Activated naive CD4-positive, alpha-beta T cell treated with Interleukin-2 at 50 U/mL for 16 hours (primary cell): ENCODE results near the gene TTPAL.
"Not testable (repeated sequence)": the region's sequence is repeated elsewhere in the genome, so short reads cannot be mapped to it uniquely, and the experiment has no call there.

ENCODE experiments used
- DNase-seq: peaks from one replicate; pipeline ENCODE4 v3.0.0-alpha.2; 2020

TTPAL gene

DNA sequence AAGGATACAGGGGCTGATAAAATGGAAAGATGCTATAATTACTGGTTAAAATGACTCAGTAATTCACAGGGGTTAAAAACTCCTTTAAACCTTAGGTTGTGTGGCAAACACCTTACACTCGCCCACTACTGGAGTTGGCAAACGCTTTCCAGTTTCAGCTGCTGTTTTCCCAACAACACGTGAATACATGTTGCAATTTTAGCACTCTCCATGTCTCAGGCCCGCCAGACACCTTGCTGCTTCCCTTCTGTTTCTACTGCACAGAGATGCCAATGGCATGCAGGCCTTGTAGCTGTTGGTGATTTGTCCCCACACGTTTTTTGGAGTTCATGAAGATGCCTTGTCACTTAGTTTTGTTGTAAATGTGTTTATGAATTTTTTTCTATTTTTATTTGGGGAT, 5.3 kb upstream of the TTPAL start:
- no peak for DNase-seq

DNA sequence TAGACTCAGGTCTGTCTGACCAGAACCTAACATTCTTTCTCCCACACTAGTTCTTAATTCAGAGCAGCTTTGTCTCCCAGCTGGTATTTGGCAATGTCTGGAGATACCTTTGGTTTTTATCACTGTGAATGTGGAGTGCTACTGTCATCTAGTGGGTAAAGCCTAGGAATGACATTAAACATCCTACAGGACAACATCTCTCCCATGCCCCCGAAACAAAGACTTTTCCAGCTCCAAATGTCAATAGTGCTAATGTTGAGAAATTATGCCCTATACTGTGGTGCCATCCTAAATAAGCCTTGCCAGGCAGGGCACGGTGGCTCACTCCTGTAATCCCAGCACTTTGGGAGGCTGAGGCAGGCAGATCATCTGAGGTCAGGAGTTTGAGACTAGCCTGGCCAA, 4.2 kb upstream of the TTPAL start:
- no peak for DNase-seq

DNA sequence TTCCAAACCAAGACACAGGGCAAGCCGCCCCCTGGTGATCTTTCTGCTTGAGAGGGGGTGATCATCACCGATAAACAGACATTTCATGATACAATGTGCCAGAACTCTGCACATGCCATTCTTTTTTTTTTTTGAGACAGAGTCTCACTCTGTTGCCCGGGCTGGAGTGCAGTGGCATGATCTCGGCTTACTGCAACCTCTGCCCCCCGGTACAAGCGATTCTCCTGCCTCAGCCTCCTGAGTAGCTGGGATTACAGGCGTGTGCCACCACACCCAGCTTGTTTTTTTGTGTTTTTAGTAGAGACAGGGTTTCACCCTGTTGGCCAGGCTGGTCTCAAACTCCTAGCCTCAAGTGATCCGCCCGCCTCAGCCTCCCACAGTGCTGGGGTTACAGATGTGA, 3.4 kb upstream of the TTPAL start:
- not testable (repeated sequence) for DNase-seq

DNA sequence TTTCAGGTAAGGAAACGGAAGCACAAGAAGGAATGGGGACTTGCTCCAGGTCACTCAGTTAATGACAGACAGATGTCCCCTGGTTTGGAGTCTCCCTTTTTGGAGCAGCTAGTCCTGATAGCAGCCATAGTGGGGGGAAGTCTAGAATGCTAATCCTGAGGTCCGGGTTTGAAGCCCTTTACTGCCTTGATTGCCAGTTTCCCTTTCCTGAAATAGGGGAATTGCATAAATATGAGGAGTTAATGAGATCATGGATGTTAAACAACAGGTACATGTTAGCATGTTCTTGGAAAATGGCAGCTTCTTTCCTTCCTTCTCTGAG, 341 bp upstream of the TTPAL start:
- DNase-seq, result no peak

DNA sequence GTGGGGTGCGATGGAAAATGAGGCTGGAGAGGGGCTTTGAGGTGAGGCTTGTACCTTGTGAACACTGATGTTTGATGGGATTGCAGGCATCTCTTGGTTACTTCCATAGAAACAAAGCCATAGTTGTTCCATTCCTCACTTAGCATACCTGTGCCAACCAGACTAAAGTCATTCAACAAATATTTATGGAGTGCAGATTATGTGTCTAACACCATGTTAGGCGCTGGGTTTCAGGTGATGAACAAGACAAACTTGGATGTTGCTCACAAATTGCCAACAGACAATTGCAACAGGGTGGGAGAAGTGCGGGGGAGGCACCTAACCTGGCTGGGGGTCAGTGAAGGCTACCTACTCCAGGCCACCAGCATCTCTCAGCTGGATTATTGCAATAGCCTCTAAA, 1.5 kb downstream of the TTPAL start:
- no peak for DNase-seq

DNA sequence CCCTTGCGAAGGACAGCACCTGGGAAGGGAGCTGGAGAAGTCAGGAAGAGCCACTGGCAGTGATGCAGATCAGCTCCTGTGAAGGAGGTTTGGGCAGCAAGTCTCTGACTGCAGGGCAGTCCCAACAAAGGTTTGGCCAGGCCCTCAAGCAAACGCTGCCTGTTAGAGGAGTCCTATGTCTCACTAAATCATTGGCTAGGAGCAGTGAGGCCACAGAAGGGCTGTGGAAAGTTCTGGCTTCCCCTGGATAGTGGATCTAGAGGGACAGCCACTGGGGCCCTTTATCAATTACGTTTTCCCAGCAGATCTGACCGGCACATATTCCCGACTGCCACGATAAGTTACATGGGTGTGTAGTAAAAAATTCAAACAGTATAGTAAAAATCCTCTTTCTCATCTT, 2.5 kb downstream of the TTPAL start:
- no peak for DNase-seq

DNA sequence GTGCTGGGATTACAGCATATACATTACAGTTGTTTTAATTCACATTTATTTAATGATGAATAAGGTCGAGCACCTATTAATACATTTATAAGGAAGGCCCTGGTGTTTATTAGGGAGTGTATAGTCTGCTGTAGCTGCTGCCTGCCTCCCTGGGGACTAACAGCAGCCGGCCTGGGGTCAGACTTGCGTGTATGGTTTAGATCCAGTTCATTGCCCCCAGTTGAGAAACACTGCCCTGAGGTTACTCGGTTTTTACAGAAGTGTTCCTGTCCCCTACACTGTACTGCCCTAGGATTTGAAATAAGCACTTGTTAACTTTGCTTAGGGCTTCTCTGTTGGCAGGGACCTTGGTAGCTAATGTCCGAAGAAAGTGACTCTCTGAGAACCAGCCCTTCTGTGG, 4.0 kb downstream of the TTPAL start:
- DNase-seq, result no peak

DNA sequence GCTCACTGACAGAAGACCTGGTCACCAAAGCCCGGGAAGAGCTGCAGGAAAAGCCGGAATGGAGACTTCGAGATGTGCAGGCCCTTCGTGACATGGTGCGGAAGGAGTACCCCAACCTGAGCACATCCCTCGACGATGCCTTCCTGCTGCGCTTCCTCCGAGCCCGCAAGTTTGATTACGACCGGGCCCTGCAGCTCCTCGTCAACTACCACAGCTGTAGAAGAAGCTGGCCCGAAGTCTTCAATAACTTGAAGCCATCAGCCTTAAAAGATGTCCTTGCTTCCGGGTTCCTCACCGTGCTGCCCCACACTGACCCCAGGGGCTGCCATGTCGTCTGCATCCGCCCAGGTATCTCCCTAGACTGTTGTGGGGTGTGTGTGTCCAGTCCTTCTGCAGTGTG, 4.4 kb downstream of the TTPAL start:
- no peak for DNase-seq

DNA sequence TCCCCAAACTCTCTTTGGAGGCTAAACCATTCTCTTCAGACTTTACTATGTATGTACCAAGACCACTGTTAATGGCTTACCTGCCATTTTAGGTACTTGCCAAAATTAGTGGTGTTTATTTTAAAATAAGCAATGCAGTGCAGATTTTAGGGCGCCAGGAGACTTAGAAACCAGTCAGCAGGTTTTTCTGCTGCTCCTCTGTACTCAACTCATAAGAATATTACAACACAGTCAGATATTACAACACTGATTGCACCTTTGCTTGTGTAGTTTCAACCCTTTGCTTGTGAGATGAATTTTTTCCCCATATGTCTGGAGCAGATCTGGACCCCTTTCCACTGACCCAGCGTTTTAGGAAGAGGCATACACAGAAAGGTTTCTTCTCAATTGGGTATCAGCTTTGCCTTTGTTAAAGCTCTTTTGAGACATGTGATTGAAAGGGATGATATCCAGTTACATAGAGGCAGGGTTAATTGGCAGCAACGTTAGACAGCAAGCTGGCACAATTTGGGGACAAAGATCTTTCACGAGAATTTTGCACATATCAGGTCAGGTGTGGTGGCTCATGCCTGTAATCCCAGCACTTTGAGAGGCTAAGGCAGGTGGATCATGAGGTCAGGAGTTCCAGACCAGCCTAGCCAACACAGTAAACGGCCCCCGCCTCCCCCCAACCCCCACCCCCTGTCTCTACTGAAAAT, 6.2 kb downstream of the TTPAL start:
- no peak for DNase-seq

DNA sequence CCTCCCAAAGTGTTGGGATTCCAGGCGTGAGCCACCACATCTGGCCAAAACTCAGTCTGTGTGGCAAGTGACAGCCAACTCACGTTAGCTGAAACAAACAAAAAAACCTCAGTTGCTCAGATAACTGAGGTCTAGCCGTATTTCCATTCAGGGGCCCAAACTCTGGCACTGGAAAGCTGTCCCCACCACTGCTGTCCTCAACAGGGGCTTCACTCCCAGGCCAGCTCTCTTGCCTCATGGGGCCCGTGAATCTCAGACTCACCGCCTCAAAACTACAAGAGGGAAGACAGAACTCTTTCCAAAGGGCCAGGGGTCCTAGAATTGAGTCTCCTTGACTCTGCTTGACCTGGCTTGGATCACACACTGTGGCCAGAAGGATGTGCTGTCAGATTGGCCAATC, 7.4 kb downstream of the TTPAL start:
- no peak for DNase-seq

DNA sequence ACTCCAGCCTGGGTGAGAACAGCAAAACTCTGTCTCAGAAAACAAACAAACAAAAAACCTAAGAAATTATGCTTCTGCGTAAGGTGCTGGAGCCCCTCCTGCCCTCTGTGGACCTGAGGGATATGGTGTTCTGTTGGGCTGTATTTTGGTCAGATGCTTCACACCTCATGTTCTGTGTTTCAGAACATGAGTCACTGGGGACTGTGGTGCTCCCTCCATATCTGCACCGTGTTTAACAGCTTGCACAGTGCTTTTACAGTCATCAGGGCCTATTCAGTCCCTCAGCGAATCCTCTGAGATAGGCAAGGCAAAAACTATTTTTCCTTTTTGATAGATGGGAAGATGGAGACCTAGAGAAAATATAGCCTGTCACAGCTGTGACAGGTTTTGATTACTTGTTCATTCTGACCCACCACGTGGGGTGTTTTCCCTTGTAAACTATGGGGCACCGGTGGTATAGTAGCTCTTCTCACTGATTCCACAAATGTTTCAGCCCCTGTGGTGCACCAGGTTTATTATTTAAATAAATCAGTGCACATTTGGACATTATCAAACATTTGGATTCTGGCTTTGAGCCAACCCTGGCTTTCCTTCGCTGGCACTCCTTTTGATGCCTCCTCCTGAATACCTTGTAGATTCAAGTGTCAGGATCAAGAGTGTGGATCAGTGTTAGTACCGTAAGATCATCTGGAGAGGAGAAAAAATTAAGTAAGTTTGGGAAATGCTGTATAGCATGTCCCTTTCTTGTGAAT, 9.6 kb downstream of the TTPAL start:
- DNase-seq, result no peak

DNA sequence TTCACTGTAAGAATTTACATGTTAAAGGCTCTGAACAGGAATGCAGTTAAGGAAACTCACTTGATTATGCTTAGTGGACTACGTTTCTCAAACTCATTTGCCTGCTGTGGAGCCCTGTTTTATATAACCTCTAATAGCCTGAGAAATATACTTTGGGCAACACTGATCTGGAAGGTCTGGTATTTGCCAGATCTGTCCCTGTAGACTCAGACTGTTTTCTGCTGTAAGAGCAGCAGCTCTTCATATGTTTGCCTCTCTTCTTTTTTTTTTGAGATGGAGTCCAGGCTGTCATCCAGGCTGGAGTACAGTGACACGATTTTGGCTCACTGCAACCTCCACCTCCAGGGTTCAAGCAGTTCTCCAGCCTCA, 10.1 kb downstream of the TTPAL start:
- DNase-seq, result no peak

DNA sequence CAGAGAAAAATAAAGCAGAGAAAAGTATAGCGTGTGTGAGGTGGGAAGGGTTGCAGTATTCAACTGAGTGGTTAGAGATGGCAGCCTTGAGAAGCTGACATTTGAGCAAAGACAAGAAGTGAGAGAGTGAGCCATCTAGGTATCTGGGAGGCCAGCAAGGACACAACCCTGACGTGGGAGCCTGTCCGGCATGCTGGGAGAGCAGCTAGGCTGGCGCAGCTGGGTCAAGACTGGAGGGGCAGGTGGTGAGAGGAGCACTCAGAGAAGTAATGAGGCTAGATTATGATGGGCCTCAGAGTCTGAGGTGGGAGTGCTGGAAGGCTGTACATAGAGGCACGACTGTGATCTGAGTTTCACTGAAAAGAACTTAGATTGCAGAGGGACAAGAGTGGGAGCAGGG, 12.9 kb downstream of the TTPAL start:
- no peak for DNase-seq

DNA sequence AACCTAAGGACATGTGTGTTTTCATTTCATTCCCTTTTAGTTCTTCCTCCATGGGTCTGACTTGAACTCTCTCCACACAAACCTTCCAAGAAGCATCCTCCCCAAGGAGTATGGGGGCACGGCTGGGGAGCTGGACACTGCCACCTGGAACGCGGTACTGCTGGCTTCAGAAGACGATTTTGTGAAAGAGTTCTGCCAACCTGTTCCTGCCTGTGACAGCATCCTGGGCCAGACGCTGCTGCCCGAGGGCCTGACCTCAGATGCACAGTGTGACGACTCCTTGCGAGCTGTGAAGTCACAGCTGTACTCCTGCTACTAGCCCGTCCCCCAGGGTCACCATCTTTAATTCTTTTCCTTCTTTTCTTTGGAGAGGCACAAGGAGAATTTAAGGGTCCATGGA, 13.5 kb downstream of the TTPAL start:
- no peak for DNase-seq

DNA sequence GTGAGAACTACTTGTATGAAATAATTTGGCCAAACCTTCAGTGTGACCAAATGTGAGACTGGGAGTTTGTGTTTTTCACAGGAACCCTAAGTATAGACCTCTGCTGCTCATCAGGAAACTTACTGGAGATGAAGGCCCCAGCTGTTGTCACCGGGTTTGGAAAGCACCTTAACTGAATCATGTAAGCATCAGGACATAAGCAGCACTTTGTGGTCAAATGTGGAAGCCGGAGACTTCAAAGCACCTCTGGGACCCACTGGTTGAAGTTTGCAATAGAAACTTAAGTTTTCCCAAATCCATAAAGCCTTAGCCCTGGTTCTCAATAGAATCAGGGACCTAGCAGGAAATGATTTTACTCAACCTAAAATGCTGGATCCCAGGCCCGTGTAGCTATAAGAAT, 14.3 kb downstream of the TTPAL start:
- peak; percentile 8 for DNase-seq

DNA sequence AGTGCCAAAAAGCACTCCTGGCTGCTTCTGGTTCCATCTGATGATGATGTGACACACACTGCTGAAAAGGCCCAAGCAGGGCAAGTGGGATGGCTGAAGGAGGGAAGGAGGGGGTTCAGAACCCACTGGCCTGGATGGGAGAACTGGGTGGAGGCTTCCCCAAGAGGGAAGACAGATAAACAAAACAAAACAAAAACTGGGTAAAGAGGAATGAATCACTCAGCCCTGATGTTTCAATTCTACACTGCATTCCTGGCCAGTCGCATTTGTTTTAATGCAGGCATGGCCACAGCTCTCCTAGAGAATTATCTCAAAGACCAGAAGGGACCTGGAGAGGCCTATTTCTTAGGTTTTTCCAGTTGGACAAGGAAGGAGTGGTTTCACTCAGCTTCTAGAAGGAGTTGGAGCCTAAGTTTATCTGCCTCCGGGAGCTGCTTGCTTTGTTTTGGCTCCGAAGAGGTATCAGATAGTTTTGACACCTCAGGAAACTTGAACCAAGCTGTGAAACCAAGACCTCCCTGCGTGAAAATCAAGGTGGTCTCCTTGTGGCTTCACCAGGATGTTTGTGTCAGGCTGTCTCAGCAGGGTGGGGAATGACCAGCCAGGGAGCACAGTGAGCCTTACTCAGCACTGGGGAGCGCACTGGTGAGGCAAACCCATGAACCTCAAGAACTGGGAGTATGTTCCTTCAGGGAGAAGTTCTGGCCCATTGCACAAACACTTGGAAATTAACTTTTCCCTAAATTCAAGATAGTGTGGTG, 16.1 kb downstream of the TTPAL start:
- no peak for DNase-seq

DNA sequence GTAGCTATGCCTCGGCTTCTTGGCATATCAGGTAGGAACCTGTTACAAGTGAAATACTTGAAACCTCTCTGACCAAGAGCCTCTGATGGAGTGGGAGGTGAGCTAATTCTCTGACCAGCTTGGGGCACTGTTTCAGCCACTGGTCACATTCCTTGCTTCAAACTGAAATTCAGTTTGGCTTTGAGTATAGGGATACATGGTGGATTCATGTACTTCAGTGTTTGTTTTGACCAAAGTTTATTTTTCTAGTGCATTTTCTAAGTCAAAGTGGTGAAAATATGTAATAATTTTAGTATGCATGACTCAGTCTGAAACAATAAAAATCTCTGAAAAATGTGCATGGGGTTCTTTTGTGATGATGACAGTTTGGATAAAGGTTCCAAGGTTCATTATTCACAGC, 18.6 kb downstream of the TTPAL start:
- DNase-seq, result no peak

DNA sequence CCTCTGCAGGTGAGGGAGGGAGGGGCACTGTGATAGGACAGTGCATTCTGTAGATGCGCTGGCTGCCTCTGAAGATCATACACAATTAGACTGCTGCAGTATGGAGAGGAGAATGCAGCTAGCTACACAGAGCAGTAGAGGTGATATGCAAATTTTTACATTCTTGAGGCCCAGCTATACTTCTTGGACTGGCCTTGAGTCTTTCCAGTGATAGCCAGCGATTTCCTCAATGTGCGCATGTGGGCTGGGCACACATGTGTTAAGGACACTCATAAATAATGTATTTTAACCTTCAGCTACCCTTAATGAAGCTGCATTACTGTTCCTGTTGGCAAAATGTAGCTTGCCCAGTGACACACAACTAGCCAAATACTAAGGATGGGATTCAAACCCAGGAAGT, 19.0 kb downstream of the TTPAL start:
- no peak for DNase-seq

DNA sequence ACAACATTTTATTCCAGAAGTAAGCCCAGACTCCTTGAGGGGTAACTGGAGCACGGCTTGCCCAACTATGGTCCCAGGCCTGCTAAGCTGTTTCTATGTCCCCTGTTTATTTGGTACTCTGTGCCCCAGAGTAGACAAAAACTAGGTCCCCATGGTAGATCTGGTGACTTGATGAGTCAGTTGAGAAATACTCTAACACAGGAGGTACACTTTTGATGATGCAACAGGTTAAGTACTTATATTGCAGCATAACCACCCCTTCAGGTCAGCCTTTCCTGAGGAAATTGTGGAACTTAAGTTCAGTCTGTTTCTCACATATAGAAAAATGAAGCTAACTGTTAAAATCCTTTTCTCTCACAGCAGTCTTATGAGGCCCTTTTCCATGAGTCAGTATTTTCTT, 19.6 kb downstream of the TTPAL start:
- DNase-seq, result no peak

DNA sequence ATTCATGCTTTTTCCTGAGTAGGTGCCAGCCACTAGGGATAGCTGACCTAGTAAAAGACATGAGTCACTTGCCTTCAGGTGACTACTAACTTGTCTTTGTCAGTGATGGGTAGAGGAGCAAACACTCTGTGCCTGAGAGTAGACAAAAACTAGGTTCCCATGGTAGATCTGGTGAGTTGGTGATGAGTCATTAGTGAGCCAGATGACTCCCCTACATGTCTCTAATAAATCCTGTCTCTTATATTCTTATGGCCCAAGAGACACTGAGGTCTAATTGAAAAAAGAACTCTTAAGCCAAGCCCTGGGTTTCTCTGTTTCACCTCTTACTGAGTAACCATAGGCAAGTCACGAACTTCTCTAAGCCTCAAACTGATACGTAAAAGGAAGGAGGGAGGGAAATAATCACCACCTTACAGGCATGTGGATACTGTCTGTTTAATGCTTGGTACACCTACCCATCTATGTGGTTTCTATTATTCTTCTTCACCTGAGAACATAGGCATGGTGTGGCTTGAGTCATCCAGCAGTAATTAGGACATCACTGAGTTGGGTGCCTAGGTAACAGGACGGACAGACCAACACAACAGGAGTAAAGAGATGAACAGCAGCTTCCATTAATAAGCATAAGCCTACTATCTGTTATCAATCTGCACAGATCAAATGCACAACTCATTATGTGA, 20.3 kb downstream of the TTPAL start:
- DNase-seq, result no peak

DNA sequence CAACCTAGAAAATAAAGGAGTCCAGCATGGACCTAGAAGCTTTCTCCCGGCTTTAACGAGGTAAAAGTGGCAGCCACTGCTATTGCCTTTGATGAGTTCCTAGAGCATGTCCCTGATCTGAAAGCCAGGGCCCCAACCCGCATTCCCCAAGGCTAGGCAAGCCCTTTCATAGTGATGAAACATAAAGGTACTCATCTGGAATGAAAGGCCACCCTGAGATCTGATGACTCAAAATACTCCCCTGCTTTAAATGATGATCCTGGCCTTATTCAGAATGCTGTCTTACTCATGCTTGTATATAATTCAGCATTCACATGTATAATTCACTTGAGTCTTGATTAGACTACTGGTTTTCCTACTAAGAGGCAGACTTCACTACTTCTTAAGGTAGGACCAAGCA, 21.3 kb downstream of the TTPAL start:
- DNase-seq, result peak; percentile 43

DNA sequence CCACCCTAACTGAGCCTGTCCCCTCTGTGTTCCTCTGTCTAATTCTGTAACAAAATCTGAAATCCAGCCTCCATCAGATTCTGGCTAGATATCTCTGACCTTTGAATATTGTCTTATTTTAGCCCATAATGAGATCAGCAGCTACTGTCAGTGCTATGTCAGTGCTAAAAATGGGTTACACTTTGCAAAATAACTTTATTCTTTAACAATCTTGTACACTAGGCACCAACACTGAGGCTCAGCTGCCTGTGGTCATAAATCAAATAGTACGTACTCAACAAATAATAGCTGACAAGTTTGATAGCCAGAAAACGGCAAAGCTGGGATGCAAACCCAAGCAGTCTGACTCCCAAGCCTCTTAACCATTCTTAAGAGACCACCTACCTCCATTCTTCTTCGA, 22.1 kb downstream of the TTPAL start:
- DNase-seq, result no peak

DNA sequence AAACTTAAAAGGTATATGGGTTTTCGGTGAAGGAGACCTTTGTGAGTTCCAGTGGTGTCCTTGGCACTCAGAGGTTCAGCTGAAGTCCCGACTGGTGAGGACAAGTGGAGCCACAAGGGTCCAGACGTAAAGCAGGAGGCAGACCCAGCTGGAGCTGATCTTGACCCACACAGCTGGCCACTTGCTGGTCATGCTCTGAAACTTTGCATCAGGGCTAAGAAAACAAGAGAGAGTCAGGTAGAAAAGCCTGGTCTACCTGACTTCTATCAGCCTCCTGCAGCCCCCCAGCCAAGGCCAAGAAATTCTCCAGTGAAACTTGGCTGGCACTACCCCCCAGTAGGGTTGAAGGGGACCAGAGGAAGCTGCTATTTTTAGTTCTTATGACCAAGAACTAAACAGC, 24.5 kb downstream of the TTPAL start:
- DNase-seq, result no peak

DNA sequence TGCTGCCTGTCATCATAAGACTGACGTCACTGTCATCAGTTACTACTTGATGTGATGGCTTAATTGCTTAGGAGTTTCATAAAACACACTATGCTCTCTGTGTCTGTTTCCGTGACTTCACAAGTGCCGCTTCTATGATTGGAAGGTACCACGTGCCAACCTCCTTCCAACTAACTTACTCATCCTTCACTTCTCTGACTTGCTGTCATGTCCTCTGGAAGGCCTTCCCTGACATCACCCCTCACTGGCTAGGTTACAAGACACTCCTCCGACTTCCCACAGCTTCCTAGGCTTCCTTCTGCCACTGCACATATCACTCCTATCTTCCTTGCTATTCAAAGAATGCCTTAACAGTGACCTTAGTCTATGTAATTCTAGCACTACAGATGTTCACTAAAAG, 25.8 kb downstream of the TTPAL start:
- no peak for DNase-seq
